NCI-H2196 (cell line): ENCODE results near the gene STARD8.
"Not testable (repeated sequence)": the region's sequence is repeated elsewhere in the genome, so short reads cannot be mapped to it uniquely, and the experiment has no call there.

Experiments
- DNase-seq: peaks from one replicate; lab custom pipeline; 2025; ENCODE audit not compliant: unreplicated experiment; lab: John Stamatoyannopoulos, UW

Gene STARD8

GRCh38 chrX:68686097-68686977 lies 38.9 kb downstream of the STARD8 start:
- DNase-seq: no peak

DNA sequence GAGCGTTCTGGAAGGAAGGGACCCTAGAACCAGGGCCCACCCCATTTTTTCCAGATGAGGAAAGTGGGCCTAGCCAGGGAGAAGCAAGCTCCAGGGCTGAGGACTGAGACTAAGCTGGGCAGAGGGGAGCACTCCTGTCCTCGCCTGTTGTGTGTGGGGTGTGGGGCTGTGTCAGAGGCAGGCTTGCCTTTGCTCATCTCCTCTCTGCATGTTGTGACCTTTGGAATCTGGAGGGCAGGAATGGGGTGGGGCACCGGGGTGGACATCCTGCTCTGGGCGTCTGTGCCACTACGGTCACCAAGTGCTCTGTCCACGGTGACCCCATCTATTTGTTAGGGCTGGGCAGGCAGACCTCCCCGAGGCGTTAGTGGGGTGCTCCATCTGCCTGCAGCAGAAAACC lies 41.5 kb downstream of the STARD8 start:
- not testable (repeated sequence) for DNase-seq

DNA sequence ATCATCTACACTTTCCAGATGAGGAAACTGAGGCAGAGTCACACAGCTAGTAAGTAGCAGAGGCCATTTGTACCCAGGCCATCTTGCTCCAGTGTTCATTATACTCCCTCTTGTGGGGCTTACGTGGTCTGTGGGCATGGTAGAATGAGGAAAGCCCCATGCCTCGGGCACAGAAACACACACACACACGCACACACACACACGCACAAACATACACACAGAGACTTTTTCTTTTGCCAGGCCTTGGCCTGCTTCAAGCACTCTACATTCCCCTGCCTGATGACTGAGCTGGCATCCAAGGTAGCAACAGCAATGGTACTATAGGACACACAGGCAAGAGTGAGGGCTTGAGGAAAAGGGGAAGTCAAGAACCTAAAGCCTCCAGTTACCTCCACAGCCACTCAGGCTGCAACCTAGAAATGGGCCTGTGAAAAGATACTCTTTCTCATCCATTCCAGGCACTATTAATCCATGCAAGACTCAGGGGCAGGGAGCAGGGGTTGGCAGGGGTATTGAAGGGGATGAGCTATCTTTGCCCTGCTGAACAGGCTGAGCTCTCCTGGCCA lies 43.6 kb downstream of the STARD8 start:
- no peak for DNase-seq

DNA sequence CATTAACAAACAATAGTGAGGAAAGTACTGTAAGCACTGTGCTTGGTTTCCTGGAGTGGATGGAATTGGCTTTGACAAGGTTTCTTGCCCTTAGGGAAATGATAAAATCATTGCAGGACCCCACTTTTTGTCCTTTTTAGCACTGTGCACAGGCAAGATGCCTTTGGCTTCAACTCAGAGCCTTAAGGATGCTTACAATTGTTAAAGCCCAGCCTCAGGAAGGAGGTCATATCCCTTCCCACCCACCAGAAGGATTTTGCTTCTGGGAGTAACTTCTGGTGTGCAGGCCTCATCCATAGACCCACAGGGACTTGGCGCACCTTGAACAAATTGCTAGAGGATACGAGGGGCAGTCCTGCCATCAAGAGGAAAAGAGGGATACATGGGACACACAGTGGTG lies 44.5 kb downstream of the STARD8 start:
- DNase-seq: no peak

DNA sequence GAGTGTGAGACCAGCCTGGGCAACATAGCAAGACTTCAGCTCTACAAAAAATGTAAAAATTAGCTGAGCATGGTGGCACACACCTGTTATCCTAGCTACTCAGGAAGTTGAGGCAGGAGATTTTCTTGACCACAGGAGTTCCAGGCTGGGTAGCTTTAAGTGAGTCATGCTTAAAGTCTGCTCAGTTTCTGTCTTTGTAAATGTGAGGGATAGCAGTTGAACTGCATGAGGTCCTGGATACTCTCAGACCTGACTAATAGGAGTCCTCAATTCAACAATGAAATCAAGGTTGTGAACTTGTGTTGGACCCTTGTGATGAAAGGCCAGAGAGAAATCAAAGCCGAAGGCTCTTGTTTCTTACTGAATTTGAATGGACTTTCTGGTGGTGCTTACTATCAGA lies 45.2 kb downstream of the STARD8 start:
- DNase-seq: no peak

DNA sequence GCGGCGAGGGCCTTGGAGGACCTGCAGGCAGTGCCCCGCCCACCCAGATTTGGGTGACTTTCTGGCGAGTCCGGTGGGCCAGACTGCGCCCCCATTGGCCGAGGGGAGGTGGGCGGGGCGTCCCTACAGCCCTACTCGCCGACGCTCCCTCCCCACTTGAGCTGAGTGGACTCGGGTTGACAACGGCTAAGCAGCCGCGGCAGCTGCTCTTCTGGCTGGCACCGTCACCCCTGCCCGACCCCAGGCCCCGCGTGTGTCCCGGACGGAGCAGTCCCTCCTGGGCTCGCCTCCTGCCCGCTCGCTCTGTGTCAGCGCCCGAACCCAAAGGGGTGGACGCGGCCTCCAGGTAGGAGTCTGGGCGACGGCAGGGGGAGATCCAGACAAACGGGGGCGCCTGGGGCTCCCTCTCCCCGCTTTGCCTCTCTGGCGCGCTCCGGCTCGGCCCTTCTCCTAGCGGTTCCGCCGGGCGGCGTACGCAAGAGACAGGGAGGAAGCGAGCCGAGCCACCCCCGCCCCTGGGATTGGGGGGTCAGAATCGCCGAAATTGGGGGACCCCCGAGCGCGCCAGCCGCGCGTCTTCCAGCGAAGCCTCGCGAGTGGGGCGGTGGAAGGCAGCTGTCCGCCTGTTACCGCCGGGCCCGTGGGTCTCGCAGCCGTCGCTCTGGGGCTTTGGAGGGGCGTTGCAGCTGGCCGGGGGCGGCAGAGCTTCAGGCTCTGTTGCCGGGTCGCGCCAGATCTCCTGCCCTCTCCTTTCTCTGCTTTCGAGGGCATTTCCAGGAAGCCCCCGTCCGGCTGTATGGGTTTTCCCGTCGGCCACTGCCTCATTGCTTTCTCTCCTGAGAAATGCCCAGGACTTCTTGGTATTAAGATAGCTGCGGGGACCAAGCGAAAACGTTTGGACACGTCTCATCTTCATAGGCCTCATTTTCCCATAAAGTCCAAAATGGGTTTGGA lies 46.3 kb downstream of the STARD8 start:
- DNase-seq: no peak

DNA sequence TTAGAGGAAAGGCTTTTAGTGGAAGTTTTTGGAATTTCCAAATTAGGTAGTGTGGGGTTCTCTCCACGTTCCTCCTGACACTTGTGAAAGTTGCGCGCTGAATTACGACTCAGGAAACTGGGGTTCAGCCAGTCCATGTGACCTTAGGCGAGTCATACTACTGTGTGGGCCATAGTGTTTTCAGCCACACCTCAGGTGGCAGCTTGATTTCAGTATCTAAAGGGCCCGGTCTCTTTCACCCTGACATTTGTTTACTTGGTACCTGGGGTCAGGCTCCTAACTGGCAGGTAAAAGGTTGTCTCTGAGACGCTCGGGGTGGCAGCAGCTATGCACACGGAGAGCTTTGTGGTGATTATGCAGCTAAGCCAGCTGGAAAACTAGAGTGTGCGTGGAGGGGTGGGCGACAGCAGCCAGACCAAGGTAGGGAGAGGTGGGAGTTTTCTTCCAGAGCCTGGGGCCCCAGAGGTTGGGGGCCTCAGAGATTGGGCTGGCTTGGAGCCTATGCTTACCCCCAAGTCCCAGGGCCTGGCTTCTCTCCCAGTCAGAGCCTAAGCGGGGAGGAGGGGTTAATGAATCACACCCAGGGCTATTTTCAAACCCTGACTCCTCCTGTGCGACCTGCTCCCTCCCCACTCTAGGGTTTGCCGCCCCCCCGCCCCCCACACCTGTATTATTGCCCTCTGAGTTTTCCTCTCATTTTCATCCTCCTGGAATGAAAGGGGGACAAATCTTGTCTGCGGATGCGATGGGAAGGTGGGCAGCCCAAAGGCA lies 47.2 kb downstream of the STARD8 start:
- no peak for DNase-seq

- no peak for DNase-seq
Observed at GRCh38 chrX:68695206-68695845, 47.9 kb downstream of the STARD8 start.

DNA sequence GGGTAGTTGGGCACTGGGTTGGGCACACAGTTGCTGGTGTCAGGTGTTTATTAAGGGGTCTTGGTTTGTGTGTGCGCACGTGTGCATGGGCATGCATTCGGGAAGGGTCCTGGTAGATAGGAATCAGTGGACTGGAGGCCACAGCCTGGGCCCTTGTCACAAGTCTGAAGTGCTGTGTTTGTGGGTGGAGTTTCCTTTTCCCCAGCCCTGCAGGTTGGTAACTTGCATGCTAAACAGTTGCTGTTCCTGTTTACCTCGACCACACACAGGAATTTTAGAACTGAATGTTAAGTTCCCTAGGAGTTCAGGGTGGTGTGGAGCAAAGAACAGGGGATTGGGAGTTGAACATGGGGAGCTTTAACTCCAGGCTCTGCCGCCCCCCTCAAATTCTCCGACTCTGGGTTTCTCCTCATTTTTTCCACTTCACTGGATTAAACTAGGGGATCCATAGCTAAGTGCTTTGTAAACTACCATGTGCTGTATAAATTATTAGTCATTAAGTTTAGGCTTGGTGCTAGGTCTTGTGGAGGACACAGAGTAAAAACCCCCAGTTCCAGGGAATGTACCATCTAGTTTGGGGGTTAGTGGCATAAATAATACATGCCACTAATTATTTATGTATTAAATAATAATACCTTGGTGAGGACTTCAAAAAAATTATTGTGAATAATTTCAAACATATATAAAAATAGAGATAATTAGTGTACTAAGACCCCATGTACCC lies 49.0 kb downstream of the STARD8 start:
- no peak for DNase-seq

GRCh38 chrX:68697036-68697435 lies 49.6 kb downstream of the STARD8 start:
- no peak for DNase-seq

DNA sequence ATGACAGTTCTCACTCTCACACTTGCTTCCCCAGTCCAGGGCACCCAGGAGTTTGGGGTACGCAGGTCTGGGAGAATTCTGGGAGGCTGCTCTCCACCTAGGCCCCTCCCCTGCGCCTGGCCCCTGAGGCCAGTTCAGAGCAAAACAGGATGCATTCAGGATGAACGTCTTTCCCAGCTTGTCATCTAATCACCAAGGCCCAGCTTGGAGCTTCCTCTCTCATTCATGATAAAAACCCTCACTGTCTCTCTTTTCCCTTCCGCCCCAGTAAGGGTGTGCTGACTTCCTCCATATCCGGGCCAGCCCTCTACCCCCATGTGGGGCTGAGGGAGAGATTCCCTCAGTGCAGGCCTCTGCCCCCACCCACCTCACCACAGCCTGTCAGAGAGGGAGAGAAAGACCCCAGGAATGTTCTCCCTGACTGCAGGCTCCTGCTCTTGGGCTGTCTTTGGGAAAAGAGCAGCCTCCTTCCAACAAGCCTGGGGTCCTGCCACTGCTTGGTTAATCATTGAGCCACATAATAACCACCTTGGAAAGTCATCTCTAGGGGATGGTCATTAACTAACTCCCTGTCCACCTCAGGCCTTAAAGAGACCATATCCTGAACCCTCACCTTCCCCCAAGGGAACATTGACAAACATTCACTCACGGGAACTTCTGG lies 50.1 kb downstream of the STARD8 start:
- DNase-seq: no peak

GRCh38 chrX:68698942-68699341 lies 51.5 kb downstream of the STARD8 start:
- no peak for DNase-seq

GRCh38 chrX:68699960-68700746 lies 52.7 kb downstream of the STARD8 start:
- no peak for DNase-seq

GRCh38 chrX:68703369-68703768 lies 55.9 kb downstream of the STARD8 start:
- DNase-seq: no peak

DNA sequence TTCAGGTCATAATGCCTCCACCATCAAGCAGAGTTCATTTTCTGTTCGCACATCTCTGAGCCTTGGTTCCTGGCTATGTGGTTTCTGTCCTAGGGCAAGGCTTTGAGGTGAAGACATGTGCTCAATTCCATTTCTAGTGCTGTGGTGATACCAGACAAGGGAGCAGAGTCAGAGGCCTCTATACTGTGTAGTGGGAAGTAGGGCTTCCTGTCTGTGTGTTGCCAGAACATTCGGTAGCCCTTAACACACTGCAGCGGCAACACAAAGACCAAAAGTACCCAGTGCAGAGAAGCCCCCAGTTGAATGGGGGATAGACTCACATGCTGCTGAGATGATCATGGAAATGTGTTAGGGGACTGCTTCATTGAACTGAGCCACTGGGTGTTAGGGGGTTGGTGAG lies 56.4 kb downstream of the STARD8 start:
- no peak for DNase-seq

- DNase-seq: no peak
Observed at GRCh38 chrX:68705986-68706385, 58.5 kb downstream of the STARD8 start.

DNA sequence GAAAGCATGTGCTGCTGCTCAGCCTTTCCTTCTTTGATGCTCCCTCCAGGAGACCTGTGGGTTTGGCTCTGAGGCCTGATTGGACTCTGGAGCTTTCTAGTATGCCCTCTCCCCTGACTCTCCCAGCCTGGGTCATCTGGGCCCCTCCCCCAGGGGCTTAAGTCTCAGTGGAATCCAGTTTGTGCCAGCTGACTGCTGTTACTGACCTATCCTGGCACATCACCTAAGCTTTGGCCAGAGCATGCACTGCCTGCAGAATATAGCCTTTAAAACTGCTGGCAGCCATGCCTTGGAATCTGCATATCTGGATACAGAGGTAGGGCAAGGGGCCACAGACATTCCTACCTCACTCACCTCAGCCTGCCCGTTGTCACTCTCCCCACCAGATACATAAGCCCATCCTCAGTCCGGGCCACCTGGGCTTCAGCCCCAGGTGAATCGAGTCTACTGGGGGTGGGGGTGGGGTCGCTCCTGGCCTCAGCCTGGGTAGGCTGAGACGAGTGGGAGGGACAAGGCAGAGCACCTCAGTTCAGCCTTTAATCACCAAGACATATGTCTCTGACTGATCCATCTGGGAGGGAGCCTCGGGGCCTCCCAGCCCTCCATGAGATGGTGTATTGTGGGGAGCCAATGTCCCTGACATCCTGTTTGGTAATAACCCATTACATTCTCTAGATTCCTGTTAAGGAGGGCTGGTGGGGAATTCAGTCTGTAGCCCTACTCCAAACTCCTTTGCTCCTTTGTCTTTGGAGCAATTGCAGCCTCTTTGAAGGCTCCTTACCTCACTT lies 61.2 kb downstream of the STARD8 start:
- no peak for DNase-seq
